ENCODE results near the gene MED15.
A peak's percentile ranks its signal among the peaks of the same experiment; 100 is the strongest.

The MED15 gene

DNA sequence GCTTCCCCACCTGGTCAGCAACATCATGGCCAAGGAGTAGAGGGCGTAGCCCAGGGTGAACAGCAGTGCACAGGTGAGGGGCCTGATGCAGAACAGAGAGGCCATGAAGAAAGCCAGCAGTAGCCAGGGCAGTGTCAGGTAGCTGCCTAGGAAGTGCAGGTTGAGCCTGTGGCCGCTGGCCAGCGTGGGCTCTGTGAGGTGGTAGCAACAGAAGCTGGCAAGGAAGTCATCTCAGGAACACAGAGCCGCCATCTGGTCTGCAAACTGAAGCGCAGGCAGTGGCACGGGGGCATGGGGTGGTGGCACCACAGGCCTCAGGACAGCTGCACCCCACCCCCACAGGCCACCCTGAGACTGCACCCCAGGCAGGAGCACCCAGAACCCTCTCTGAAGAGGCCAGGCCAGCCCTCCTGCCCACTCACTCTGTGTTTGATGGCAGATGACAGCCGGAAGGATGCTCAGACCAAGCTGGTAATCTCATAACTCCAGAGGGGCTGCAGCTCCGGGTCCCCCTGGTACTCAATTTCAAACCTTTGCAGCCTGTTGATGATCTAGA, 95.3 kb downstream of the MED15 start:
- no peak overlapping the region for H3K4me3 ChIP-seq
- intact Hi-C loops (cut with DNase I; ENCODE audit: low total_unique reads), result no loop called here
- H3K4me1 ChIP-seq, result no peaks in the 10 kb centered on the region
- TF ChIP-seq, protein P1, sequence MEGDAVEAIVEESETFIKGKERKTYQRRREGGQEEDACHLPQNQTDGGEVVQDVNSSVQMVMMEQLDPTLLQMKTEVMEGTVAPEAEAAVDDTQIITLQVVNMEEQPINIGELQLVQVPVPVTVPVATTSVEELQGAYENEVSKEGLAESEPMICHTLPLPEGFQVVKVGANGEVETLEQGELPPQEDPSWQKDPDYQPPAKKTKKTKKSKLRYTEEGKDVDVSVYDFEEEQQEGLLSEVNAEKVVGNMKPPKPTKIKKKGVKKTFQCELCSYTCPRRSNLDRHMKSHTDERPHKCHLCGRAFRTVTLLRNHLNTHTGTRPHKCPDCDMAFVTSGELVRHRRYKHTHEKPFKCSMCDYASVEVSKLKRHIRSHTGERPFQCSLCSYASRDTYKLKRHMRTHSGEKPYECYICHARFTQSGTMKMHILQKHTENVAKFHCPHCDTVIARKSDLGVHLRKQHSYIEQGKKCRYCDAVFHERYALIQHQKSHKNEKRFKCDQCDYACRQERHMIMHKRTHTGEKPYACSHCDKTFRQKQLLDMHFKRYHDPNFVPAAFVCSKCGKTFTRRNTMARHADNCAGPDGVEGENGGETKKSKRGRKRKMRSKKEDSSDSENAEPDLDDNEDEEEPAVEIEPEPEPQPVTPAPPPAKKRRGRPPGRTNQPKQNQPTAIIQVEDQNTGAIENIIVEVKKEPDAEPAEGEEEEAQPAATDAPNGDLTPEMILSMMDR (IDR thresholded peaks at IDR 0.05), result no peak
- H3K36me3 ChIP-seq, result no peaks in the 10 kb centered on the region
- H3K27me3 ChIP-seq, result peaks cover 0 to 19% of the 10 kb centered on the region in 2 donors
- no peak for DNase-seq
- H3K27ac ChIP-seq, result no peak overlapping the region
- H3K9me3 ChIP-seq, result no peaks in the 10 kb centered on the region

DNA sequence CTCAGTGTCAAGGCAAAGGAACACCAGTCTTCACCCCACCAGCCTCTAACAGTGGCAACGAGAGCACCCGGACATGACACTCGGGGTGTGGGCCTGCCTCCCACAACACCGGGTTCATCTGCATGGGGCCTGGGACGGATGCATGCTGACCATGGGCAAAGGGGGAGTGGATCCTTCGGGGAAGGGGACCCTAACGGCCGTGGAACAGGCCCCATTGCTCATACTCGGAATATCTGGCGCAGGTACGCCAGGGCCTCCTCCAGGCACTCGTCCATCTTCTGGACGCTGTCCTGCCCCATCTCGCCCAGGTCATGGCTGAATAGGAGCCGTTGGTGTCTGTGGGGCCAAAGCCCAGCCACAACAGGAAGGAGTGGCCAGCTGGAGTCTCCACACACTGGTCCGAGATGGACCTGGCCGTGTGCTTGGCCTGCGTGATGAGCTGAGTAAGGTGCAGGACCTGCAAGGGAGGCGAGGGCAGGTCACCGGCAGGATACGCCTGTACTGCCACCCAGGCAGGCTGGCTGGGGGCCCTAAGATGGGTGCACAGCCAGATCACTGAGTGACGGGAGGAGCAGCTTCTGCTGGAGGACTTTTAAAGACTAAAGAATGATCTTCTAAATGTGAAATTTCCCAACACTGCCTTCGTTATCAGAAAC, 96.8 kb downstream of the MED15 start:
- H3K27me3 ChIP-seq, result peaks cover 0 to 19% of the 10 kb centered on the region in 2 donors
- H3K27ac ChIP-seq, result no peak overlapping the region
- intact Hi-C loops (cut with DNase I; ENCODE audit: low total_unique reads), result no loop called here
- TF ChIP-seq, protein P1 (IDR thresholded peaks at IDR 0.05), result no peak
- no peaks in the 10 kb centered on the region for H3K4me1 ChIP-seq
- H3K9me3 ChIP-seq, result no peaks in the 10 kb centered on the region
- DNase-seq, result no peak
- no peak overlapping the region for H3K4me3 ChIP-seq
- H3K36me3 ChIP-seq, result no peaks in the 10 kb centered on the region

DNA sequence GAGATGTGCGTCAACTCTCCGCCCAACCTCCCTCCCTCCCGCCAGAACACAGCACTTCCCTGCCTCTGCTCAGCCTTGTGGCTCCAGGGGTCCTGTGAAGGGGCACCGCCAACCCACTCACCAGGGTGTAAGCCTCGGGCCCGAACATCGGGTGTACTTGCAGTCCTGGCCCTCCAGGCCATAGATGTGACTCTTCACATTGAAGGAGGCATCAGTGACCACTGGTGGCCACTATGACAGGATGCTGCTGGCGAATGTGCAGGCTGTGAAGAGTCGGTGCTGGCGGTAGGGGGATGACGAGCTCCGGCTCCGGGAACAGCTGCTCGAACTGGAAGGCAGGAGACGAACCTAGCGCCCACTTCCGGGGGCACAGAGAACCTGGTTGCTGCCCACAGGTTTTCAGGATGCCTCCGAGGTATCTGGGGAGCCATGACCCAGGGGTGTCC, 97.4 kb downstream of the MED15 start:
- H3K27ac ChIP-seq, result no peak overlapping the region
- H3K4me3 ChIP-seq, result no peak overlapping the region
- no peaks in the 10 kb centered on the region for H3K4me1 ChIP-seq
- TF ChIP-seq, protein P1 (IDR thresholded peaks at IDR 0.05), result no peak
- H3K9me3 ChIP-seq, result no peaks in the 10 kb centered on the region
- peaks cover 0 to 19% of the 10 kb centered on the region in 2 donors for H3K27me3 ChIP-seq
- DNase-seq, result no peak
- H3K36me3 ChIP-seq, result no peaks in the 10 kb centered on the region
- intact Hi-C loops (cut with DNase I; ENCODE audit: low total_unique reads), result no loop called here

DNA sequence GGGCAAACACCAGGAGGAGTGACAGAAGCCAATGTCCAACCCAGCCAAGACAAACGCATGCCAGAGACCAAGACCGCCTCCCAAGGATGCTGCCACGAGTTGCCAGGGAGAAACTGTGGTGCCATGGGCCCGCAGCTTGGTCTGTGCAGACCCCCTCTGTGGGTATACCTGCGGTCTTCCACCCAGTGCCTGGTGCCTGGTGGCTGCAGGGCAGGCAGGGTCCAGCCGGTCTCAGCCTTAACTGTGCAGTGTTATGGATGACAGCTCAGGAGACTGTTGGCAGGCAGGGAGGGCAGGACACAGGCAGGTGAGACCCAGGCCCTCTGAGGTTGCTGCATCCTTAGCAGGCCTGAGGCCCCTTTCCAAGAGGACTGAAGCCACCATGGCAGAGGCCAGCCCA, 97.9 kb downstream of the MED15 start:
- Histone ChIP-seq H3K27me3 (peaks cover 0 to 19% of the 10 kb centered on the region in 2 donors), H3K9me3 (no peaks in the 10 kb centered on the region), H3K4me3 (no peak overlapping the region), H3K27ac (no peak overlapping the region), H3K36me3 (no peaks in the 10 kb centered on the region), H3K4me1 (no peaks in the 10 kb centered on the region)
- intact Hi-C loops (cut with DNase I; ENCODE audit: low total_unique reads), result no loop called here
- TF ChIP-seq, protein P1 (IDR thresholded peaks at IDR 0.05), result no peak
- DNase-seq, result no peak

DNA sequence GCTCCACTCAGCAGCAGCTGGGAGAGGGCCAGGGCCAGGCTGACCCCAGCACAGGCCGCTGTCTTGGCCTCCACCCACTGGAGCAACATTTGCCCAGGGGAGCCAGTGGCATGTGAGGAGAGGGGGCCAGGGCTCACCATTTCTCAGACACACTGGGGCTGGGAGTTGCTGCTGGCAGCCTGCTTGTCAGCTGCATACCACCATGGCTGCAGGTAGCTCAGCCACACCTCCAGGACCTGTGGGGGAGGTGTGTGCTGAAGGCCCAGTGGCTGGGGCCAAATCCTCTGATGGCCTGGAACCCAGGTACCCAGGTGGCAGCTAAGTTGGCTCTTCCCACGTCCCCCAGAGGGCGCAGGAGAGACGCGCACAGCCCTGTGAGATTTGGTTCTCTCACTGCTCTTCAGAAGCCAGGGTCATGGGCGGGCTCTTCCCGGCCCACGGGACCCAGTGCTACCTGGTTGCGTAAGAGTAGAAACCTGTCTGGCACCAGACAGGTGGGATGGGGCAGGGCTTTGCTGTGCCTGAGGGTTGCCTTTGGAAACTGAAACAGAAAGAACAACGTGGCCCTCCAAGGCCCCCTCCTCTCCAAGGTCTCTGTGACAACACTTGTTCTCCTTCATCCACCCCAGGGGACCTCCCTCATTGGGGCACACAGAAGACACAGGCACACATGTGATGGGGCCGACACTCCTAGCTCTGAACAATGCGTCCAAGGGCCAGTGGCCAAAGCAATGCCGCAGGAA, 98.8 kb downstream of the MED15 start:
- no peaks in the 10 kb centered on the region for H3K4me1 ChIP-seq
- H3K9me3 ChIP-seq, result no peaks in the 10 kb centered on the region
- DNase-seq, result no peak
- H3K27me3 ChIP-seq, result peaks cover 0 to 19% of the 10 kb centered on the region in 2 donors
- no peaks in the 10 kb centered on the region for H3K36me3 ChIP-seq
- H3K4me3 ChIP-seq, result no peak overlapping the region
- no peak overlapping the region for H3K27ac ChIP-seq
- TF ChIP-seq, protein P1 (IDR thresholded peaks at IDR 0.05), result peak; percentile 35 to 45
- intact Hi-C loops (cut with DNase I; ENCODE audit: low total_unique reads), result no loop called here
